ENCODE results near the gene GINS2.

GINS2 gene

DNA sequence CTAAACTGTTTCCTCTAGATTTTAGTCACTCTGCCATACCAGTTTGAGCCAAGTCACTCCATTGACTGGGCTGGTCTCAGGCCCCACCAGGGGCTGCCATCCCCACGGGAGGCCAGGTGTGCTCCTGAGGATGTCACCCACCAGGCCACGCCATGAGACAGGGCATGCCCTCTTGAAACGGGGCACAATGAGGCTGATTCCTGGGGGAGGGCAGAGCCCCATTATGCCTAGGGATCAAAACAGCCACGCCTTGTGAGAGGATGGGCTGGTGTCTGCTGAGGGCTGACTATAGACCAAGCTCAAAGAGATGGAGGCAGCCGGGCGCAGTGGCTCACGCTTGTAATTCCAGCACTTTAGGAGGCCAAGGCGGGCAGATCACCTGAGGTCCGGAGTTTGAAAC lies 21.5 kb downstream of the GINS2 start:
- DNase-seq (ENCODE audit: low read depth), result no peak

DNA sequence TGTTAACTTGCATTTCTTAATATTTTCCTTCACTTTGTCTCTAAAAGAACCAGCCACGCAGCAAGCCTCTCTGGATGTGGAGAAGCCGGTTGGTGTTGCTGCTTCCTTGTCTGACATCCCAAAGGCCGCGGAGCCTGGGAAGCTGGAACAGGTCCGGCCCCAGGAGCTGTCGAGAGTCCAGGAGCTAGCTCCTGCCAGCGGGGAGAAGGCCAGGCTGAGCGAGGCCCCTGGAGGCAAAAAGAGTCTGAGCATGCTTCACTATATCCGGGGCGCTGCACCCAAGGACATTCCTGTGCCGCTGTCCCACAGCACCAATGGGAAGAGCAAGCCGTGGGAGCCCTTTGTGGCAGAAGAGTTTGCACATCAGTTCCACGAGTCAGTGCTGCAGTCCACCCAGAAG lies 22.8 kb downstream of the GINS2 start:
- DNase-seq (ENCODE audit: low read depth), result no peak

DNA sequence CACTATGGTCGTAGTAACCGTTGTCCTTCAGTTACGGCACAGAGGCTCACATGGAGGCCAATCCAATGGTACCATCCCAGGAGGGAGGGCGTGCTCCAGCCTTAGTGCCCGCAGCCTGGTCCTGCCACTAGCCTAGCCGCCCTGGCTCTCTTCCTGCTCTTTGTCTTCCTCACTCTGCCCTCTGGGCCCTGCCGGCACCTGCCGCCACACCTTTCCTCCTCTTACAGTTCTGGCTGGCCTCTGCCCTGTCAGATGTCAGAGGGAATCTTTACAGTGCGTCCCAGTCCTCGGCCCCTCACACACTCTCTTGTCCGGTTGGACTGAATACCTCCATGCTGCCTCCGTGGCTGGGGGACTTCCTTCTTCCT lies 23.4 kb downstream of the GINS2 start:
- DNase-seq (ENCODE audit: low read depth), result no peak

DNA sequence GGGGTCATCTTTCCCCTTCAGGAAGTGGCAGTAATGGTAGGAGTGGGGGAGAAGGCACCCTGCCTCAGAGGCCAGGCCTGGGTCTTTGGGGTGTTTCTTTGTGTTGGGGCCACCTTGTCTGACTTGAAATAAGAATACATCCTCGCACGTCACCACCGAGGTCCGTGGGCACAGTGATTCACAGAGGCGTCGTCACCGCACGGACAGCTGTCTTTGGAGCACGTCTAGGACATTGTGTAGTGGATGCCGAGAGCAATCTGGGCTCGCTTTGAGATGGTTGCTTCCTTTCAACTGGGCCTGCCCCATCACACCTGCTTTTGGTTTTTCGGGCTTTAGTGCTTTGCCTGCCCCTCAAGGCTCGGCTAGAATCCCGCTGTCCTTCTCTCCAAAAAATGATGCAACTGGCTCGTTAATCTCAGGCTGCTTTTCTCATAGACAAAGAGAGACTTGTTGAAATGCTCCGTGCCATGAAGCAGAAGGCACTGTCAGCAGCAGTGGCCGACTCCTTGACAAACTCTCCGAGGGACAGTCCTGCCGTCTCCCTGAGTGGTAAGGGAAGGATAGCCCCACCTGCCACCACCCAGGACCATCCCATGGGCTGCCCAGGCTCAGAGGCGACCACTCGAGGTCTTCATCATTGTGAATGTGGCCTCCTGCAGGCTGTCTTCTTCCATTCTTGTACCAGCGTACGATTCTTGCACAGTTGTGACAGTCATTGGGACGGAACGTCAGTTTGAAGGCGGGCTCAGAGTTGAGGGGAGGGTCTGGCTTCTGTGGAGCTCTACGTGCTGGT lies 24.0 kb downstream of the GINS2 start:
- no peak for DNase-seq (ENCODE audit: low read depth)

DNA sequence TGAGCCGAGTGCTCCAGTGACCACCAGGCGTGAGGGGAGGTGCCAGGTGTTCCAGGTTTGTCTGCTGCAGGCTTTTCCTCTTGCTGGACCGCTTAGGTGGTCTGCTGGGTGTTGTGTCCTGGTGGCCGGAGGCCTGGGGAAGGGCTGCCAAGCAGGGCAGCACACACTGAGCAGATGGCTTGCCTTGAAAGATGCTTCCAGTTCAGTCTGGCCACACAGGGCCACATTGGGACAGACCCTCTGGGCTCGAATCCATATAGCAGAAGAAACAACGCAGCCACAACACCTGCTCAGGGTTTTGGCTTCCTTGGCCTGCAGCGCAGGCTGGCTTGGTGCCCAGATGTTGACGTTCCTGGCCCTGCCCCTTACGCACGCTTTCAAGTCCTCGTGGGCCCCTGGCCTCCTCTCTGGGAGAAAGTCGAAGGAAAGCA lies 24.8 kb downstream of the GINS2 start:
- no peak for DNase-seq (ENCODE audit: low read depth)

DNA sequence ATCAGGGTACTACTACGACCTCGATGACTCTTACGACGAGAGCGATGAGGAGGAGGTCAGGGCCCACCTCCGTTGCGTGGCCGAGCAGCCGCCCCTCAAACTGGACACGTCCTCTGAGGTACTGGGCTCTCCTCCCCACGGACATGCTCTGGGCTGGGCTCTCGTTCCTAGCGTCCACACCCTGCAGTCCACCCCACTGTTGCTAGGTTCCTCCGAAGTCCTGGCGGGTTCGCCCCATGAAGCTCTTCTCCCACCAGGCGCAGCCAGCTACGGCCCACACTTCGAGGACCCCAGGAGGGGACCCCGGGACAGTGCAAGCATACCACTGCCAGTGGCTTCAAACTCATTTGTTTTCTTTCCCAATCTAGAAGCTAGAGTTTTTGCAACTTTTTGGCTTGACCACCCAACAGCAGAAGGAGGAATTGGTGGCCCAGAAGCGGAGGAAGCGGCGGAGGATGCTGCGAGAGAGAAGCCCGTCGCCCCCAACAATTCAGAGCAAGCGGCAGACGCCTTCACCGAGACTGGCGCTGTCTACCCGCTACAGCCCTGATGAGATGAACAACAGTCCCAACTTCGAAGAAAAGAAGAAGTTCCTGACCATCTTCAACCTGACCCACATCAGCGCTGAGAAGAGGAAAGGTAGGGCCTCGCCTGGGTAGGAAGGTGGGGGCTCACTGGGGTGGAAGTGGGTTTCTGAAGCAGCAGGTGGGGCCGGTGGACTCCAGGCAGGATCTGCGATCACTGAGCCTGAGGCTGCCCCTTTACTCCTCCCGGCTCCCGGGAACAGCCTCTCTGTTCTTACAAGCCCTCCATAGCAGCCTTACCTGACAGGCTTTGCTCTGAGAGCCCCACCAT lies 25.6 kb downstream of the GINS2 start:
- DNase-seq (ENCODE audit: low read depth), result no peak

DNA sequence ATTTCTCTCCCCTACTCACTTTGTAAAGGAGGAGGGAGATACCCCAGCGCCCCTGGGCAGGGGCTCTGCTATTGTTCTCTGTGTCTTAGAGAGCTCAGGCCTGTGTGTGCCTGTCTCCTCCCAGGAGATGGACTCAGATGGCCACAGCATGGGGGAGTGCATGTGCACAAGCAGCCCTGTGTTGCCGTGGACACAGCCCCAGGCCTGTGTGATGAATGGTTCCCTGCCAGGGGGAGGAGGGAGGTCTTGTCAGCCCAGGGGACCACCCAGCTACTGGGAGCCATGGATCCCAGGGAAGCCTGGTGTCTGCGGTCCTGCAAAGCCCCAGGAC lies 26.3 kb downstream of the GINS2 start:
- DNase-seq (ENCODE audit: low read depth), result no peak

DNA sequence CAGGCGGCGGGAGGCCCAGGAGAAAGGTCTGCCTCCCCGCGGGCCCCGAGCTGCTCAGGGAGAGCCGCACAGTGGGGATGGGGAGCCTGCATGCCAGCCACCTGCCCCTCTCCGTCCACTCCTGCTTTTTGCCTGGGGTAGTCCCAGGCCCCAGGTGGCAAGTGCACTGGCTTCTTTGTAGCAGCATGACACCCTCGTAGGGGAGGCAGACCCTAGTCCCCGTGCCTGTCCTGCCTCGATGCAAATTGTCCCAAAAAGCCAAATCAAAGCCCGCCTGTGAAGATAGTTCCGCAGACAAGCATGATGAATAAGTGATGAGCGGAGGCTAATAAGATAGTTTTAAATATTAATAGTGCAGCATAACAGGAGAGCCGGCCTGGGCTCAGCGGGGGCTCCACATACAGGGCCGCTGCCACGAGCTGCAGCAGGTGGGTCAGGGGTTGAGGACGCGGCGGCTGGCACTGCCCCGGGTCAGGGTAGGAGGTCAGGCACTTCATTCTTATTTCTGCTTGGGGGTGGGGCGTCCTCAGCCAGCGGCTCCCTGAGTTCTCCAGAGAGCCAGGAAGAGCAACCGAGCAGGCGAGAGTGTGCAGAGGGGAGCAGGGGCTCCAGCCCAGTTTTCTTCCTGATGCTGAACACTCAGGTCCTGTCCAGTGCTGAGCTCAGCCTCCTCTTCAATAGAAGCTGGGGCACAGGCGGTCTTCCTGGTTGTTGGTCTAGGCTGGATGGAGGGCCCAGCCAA lies 26.8 kb downstream of the GINS2 start:
- DNase-seq (ENCODE audit: low read depth), result no peak

DNA sequence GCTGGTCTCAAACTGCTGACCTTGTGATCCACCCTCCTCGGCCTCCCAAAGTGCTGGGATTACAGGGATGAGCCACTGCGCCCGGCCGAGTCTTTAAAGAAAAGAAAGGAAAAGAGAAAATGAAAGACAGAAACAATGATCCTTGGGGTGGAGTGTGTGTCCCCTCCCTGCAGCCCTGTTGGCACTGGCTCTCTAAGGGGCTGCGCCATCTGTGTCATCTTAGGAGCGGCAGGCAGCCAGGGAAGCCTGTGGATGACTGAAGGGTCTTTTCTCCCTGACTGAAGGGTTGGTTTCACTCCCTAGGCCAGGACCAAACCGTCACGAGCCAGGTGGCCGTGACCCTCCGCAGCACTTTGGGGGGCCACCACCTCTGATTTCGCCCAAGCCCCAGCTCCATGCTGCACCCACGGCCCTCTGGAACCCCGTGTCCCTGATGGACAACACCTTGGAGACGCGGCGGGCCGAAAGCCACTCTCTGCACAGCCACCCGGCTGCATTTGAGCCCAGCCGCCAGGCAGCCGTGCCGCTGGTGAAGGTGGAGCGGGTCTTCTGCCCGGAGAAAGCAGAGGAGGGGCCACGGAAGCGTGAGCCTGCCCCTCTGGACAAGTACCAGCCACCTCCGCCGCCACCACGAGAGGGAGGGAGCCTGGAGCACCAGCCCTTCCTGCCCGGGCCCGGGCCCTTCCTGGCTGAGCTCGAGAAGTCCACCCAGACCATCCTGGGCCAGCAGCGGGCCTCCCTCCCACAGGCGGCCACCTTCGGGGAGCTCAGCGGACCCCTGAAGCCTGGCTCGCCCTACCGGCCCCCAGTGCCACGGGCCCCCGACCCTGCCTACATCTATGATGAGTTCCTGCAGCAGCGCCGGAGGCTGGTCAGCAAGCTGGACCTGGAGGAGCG lies 27.7 kb downstream of the GINS2 start:
- no peak for DNase-seq (ENCODE audit: low read depth)

DNA sequence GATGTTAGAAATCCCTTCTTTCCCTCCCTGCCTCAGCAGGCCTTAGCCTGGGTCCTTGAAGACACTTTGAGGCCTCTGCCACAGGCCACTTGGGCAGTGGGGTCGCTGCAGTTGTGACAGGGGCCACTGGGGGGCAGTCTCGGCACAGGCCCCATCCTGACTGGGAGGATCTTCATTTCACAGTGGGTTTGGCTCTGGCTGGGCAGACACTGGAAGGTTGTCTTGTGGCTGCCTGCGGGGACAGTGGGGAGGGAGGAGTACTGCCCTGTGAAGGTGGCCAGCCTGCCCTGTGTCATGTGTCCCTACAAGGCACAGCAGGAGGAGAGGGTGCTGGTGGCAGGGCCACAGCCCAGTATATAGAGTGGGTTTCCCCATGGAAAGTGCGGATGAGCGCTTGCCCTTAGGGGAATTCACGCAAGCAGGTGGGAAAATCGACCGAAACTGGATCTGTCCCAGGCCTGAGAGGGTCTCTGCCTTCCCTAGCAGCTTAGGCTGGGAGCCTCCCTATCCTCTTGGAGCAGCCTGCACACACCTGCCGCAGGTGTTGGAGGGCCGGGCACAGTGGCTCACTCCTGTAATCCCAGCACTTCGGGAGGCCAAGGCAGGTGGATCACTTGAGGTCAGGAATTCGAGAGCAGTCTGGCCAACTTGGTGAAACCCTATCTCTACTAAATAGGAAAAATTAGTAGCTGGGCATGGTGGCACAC lies 28.8 kb downstream of the GINS2 start:
- DNase-seq (ENCODE audit: low read depth), result peak; percentile 28

DNA sequence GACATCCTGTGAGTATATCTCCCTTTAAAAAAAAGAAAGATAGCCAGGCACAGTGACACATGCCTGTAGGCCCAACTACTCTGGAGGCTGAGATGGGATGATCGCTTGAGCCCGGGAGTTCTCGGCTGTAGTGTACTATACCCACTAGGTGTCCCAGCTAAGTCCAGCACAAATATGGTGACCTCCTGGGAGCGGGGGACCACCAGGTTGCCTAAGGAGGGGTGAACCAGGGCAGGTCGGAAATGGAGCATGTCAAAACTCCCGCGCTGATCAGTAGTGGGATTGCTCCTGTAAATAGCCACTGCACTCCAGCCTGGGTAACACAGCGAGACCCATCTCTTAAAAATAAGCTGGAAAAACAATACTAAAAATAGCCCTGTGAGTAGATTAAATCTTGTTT lies 29.4 kb downstream of the GINS2 start:
- no peak for DNase-seq (ENCODE audit: low read depth)

DNA sequence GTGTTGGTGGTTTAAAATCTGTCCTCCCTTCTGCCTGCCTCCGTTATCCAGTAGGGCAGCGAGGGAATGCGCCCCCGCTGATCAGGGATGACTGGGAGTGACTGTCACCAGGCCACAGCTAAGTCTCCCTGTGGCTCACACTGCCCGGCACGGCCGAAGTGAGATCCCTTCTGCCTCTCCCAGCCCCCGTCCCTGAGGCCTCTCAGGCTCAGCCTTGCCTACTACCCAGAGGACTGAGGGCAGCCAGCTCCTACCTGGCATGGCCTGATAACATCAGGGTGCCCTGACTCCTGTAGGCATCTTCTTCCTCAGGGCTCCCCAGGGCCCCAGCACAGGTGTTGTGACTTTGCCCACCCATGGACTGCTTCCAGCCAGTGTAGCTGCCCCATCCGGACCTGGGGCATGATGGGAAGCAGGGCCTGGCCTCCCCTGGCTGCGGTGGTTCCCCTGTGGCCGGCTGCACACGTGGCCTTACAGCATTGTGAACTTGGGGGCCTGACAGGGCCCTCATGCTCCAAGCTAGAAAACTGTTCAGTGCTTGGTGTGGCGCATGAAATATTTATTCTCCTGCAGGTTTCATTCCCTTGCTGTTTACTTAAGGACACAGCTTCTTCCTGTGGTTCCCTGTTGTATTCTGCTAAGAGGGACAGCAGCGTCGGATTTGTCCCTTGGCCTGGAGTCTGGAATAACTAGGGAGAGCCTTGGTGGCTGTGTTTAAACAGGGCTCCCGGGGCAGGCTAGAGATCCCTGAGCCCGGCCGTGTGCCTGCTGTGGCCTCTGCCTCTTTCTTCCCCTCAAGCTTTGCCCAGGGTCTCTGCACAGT lies 30.0 kb downstream of the GINS2 start:
- no peak for DNase-seq (ENCODE audit: low read depth)

DNA sequence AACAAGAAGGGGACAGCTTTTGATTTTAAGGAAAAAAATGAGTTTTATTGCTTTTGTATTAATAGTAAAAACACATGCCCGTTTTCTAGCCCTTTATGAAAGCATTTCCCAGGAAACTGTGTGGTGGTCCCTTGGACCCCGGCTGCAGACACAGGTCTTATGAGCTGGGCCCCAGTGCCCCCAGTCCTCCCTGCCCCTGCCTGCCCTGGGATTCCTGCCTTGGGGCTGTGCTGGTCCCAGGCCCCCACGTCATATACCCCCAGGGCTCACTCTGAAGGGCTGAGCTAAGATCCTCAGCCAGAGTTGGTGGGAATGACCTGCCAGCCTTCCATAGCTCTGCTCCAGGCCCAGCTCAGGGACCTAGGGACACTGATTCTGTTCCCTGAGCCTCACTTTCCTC lies 30.8 kb downstream of the GINS2 start:
- no peak for DNase-seq (ENCODE audit: low read depth)

DNA sequence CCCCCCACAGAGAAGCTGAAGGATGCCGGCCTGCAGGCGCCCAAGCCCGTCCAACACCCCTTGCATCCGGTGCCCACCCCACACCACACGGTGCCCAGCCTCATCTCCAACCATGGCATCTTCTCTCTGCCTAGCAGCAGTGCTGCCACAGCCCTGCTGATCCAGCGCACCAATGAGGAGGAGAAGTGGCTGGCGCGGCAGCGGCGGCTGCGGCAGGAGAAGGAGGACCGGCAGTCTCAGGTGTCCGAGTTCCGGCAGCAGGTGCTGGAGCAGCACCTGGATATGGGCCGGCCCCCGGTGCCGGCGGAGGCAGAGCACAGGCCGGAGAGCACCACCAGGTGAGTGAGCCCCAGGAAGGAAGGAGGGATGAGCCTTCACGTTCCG lies 31.5 kb downstream of the GINS2 start:
- no peak for DNase-seq (ENCODE audit: low read depth)

DNA sequence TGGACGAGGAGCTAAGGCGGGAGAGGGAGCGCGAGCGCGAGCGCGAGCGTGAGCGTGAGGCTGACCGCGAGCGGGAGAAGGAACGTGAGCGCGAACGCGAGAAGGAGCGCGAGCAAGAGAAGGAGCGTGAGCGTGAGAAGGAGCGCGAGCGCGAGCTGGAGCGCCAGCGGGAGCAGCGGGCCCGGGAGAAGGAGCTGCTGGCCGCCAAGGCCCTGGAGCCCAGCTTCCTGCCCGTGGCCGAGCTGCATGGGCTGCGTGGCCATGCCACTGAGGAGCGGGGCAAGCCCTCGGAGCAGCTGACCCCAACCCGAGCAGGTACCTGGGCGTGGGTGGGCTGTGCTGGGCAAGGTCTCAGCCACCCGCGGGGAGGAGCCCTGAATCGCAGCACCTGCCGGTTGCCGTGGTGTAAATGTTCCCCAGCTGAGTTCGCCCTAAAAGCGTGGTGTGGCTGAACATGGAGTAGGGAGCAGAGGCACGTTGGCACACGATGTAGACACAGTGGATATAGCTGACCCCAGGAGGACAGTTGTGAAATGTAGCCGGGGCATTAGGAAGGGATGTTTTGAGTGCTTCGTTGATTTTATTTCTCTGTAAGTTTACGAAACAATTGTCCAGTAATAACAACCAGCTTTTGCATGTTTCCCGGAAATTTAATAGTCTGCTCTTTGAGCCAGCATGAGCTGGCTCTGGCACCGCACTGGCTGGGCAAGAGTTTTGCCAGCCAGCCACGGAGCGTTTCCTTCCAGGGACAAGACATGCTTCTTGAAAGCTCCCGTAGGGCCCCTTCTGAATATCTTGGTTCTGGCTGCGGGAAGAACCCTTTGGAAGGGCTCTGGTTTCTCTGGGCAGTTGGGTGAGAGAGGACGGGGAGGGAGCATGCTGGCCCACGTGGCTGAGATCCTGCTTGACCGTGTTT lies 32.1 kb downstream of the GINS2 start:
- no peak for DNase-seq (ENCODE audit: low read depth)

DNA sequence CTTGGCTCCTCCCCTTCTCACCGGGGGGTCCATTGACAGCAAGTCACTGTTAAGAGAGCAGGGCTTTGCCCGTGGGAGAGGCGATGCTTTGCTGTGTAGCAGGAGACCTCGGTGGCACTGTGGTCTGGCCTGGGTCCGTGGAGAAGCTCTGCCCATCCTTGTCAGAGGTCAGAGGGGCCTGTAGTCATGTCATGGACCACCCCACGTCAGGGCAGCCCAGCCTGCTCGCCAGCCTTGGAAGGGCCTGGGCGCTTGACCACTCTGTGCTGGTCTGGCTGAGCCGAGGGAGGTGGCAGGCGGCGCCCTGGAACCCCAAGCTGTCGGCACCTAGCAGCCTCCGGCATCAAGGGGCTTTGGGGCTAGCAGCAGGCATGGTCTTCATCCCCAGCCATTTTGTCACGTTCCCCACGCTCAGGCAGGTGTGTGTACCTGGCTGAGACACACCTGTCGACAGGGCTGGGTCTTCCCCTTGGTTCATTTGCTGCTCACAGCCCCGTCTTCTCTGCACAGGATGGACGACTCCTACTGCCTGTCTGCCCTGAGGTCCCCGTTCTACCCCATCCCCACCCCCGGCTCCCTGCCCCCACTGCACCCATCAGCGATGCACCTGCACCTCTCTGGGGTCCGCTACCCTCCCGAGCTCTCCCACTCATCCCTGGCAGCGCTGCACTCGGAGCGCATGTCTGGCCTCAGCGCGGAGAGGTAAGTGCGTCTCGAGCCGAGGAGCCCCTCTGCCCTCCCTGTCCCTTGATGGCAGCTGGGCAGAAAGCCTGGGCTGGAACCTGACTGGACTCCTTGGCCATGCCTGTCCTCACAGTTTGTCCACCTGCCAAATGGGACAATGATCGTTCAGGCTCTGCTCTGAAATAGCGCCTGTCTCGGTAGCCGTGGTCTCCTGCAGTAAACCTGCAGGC lies 33.3 kb downstream of the GINS2 start:
- DNase-seq (ENCODE audit: low read depth), result no peak

DNA sequence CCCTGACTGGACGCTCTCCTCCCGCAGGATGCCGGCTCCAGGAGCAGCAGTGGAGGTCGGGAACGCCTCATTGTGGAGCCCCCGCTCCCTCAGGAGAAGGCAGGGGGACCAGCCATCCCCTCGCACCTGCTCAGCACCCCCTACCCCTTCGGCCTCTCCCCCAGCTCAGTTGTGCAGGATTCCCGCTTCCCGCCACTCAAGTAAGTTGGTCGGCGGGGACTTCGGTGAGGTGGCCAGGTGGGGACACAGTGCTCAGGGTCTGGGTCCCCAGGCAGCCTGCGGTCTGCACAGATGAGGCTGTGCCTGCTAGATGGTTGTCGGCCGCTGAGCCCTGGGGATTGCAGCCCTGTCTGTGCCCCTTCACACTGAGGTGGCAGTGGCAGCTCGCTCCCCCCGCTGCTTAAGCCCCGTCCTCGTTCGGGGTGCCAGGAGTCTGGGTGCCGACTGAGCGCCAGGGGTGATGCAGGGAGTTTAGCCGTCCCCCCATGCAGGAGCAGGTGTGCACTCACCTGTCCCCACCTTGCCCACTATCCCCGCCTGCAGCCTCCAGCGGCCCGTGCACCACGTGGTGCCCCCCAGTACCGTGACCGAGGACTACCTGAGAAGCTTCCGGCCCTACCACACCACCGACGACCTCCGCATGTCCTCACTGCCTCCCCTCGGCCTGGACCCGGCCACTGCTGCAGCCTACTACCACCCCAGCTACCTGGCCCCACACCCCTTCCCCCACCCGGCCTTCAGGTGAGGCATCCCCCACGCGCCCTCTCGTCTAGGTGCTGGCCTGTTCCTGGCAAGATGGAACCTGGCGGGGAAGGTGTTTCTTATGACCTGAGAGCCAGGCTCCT lies 34.3 kb downstream of the GINS2 start:
- no peak for DNase-seq (ENCODE audit: low read depth)
